K562 (cell line): Measurements from ENCODE around the gene ZNF775.

Source experiments
- EZH2 ChIP-seq: IDR thresholded peaks from 2 replicates; pipeline ENCODE4 v1.6.1; 2012; ENCODE audit warnings: low read depth, mild to moderate bottlenecking, inconsistent platforms, low read length, borderline replicate concordance
- ZNF165 ChIP-seq: fragments of 250-450 bp; sonication (Bioruptor Pico); IDR thresholded peaks from 2 replicates; pipeline ENCODE4 v1.4.0; 2020; ENCODE audit warnings: borderline replicate concordance
- TF ChIP-seq, protein P1 (sequence below): sonication (generic); formaldehyde crosslinking; IDR thresholded peaks from 2 replicates; pipeline ENCODE4 v1.4.0; 2020; ENCODE audit warnings: mild to moderate bottlenecking, missing genetic modification reagents
- TF ChIP-seq, protein P2 (sequence below), 3 experiments: IDR thresholded peaks in 2 of 3; conservative IDR thresholded peaks in 1 of 3; 2 replicates each; pipeline ENCODE4 v1.5.1; 2011 to 2012; ENCODE audit warnings: low read length in 3 of 3, mild to moderate bottlenecking in 3 of 3, control low read depth in 2 of 3, improper control_type of control experiment in 1 of 3, inconsistent platforms in 1 of 3, low read depth in 1 of 3, mixed read lengths in 1 of 3, moderate library complexity in 1 of 3; ENCODE audit not compliant: insufficient read depth in 2 of 3

DNA sequence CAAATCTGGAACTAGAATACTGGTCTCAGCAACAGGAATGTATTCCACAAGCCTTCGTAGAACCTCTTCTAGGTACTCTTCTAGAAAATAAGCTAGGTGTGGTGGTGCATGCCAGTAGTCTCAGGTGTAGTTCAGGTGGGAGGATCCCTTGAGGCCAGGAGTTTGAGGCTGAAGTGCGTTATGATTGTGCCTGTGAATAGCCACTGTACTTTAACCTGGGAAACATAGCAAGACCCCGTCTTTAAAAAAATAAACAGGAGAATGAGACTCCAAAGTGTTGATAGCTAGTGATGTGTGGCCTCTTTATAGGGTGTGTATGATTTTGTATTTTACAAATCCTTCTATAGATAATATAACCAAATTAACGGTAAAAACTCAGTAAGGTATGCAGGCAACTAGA is 1.5 kb upstream of the ZNF775 start:
- TF ChIP-seq, protein P1, sequence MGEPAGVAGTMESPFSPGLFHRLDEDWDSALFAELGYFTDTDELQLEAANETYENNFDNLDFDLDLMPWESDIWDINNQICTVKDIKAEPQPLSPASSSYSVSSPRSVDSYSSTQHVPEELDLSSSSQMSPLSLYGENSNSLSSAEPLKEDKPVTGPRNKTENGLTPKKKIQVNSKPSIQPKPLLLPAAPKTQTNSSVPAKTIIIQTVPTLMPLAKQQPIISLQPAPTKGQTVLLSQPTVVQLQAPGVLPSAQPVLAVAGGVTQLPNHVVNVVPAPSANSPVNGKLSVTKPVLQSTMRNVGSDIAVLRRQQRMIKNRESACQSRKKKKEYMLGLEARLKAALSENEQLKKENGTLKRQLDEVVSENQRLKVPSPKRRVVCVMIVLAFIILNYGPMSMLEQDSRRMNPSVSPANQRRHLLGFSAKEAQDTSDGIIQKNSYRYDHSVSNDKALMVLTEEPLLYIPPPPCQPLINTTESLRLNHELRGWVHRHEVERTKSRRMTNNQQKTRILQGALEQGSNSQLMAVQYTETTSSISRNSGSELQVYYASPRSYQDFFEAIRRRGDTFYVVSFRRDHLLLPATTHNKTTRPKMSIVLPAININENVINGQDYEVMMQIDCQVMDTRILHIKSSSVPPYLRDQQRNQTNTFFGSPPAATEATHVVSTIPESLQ (CRISPR knock-in tag), result no peak
- no peak for TF ChIP-seq ZNF165 (CRISPR knock-in tag)
- no peak for TF ChIP-seq EZH2
- TF ChIP-seq, protein P2, sequence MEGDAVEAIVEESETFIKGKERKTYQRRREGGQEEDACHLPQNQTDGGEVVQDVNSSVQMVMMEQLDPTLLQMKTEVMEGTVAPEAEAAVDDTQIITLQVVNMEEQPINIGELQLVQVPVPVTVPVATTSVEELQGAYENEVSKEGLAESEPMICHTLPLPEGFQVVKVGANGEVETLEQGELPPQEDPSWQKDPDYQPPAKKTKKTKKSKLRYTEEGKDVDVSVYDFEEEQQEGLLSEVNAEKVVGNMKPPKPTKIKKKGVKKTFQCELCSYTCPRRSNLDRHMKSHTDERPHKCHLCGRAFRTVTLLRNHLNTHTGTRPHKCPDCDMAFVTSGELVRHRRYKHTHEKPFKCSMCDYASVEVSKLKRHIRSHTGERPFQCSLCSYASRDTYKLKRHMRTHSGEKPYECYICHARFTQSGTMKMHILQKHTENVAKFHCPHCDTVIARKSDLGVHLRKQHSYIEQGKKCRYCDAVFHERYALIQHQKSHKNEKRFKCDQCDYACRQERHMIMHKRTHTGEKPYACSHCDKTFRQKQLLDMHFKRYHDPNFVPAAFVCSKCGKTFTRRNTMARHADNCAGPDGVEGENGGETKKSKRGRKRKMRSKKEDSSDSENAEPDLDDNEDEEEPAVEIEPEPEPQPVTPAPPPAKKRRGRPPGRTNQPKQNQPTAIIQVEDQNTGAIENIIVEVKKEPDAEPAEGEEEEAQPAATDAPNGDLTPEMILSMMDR (IDR thresholded peaks at IDR 0.05 in 2 of 3, conservative IDR thresholded peaks at IDR 0.05 in 1 of 3; ENCODE audit: insufficient read depth in 2 of 3, low read depth in 1 of 3, low read length in 3 of 3), result no peak
